KMS-11 (cell line): ENCODE data around the gene CCDC188.

ENCODE experiments used
- H2AFZ ChIP-seq: fragments of 200-600 bp; sonication (generic); 2 replicates; pipeline ENCODE4 v1.6.1; 2016; ENCODE audit warnings: antibody characterized with exemption, mixed run types, low read depth
- H3K27ac ChIP-seq: fragments of 200-600 bp; sonication (generic); 2 replicates; pipeline ENCODE4 v1.6.1; 2016; ENCODE audit warnings: mild to moderate bottlenecking, mixed run types
- H3K27me3 ChIP-seq: fragments of 200-600 bp; sonication (generic); 2 replicates; pipeline ENCODE4 v1.6.1; 2017; ENCODE audit warnings: mild to moderate bottlenecking, low read depth, mixed run types, moderate library complexity; ENCODE audit not compliant: insufficient read depth
- H3K36me3 ChIP-seq: fragments of 200-600 bp; sonication (generic); 2 replicates; pipeline ENCODE4 v1.6.1; 2017; ENCODE audit warnings: mild to moderate bottlenecking, mixed run types; ENCODE audit not compliant: insufficient read depth
- H3K4me1 ChIP-seq: fragments of 200-600 bp; sonication (generic); 2 replicates; pipeline ENCODE4 v1.6.1; 2016; ENCODE audit warnings: mild to moderate bottlenecking, low read depth, mixed run types; ENCODE audit not compliant: poor library complexity, severe bottlenecking
- H3K4me2 ChIP-seq: fragments of 200-600 bp; sonication (generic); 2 replicates; pipeline ENCODE4 v1.7.0; 2016; ENCODE audit warnings: mild to moderate bottlenecking, mixed run types
- H3K4me3 ChIP-seq: fragments of 200-600 bp; sonication (generic); IDR thresholded peaks from 2 replicates; pipeline ENCODE4 v1.6.1; 2017; ENCODE audit warnings: low read depth, low read length, mixed read lengths; ENCODE audit not compliant: insufficient read depth
- H3K79me2 ChIP-seq: fragments of 200-600 bp; sonication (generic); 2 replicates; pipeline ENCODE4 v1.6.1; 2016; ENCODE audit warnings: low read depth, mixed run types; ENCODE audit not compliant: insufficient read depth
- H3K9ac ChIP-seq: fragments of 200-600 bp; sonication (generic); 2 replicates; pipeline ENCODE4 v1.6.1; 2016; ENCODE audit warnings: mild to moderate bottlenecking, mixed run types
- H4K20me1 ChIP-seq: fragments of 200-600 bp; sonication (generic); 2 replicates; pipeline ENCODE4 v1.6.1; 2016; ENCODE audit warnings: mild to moderate bottlenecking, mixed run types; ENCODE audit not compliant: insufficient read depth
- TF ChIP-seq, protein P1 (sequence below): fragments of 200-600 bp; sonication (generic); conservative IDR thresholded peaks from 2 replicates; pipeline ENCODE4 v1.6.1; 2017; ENCODE audit warnings: low read depth, mild to moderate bottlenecking, antibody characterized with exemption, low read length, moderate library complexity, mixed read lengths

Gene CCDC188

DNA sequence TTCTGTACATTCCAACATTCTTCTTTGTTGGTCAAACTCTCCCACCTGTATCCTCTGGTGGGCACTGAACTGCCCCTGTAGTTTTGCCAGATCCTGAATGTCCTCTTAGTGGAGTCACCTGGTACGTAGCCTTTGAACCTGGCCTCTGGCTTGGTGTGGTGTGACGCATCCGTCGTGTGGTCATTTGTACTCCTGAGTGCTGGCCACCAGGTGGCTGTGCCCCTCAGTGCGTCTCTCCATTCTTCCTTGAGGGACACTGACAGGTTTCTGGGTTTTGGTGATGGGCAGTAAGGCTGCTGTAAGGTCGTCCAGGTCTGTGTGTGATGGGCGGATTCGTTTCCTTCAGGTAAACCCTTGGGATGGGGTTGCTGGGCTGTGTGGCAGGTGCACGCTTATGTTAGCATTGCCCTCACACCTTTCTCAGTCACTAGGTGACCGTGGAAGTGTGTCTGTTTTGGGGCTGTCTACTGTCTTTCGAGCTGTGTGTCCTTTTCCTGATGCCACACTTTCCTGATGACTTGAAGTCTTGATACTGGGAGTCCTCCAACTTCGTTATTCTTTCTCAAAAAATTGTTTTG lies 48.6 kb downstream of the CCDC188 start:
- H3K27me3 ChIP-seq: no peaks in the 10 kb centered on the region
- no peak overlapping the region for H3K9ac ChIP-seq
- no peaks in the 10 kb centered on the region for H3K4me1 ChIP-seq
- H3K4me3 ChIP-seq: no peak overlapping the region
- no peak overlapping the region for H3K4me2 ChIP-seq
- no peaks in the 10 kb centered on the region for H3K79me2 ChIP-seq
- no peaks in the 10 kb centered on the region for H4K20me1 ChIP-seq
- no peak overlapping the region for H2AFZ ChIP-seq
- TF ChIP-seq, protein P1, sequence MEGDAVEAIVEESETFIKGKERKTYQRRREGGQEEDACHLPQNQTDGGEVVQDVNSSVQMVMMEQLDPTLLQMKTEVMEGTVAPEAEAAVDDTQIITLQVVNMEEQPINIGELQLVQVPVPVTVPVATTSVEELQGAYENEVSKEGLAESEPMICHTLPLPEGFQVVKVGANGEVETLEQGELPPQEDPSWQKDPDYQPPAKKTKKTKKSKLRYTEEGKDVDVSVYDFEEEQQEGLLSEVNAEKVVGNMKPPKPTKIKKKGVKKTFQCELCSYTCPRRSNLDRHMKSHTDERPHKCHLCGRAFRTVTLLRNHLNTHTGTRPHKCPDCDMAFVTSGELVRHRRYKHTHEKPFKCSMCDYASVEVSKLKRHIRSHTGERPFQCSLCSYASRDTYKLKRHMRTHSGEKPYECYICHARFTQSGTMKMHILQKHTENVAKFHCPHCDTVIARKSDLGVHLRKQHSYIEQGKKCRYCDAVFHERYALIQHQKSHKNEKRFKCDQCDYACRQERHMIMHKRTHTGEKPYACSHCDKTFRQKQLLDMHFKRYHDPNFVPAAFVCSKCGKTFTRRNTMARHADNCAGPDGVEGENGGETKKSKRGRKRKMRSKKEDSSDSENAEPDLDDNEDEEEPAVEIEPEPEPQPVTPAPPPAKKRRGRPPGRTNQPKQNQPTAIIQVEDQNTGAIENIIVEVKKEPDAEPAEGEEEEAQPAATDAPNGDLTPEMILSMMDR: no peak
- H3K27ac ChIP-seq: no peak overlapping the region
- H3K36me3 ChIP-seq: peaks cover 6% of the 10 kb centered on the region; the same call in 1 of the 2 replicates

DNA sequence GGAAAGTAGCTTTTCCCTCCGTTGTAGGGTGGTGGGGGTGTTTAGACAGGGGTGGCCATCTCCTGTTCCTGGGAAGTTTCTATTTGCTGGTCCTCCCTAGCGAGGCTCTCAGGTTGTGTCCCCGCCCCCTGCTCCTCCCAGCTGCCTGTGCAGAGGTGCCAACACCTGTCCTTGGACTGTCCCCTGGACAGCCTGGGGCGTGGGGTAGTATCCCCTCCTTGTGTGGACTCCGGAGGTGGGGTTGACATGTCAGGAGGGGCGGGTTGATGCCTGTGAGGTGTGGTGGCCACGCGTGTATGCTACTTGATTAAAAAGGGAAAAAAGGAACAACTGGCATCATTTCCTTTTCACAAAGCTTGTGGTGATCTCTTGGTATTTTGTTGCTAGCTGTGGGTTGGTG lies 49.2 kb downstream of the CCDC188 start:
- TF ChIP-seq, protein P1: no peak
- Histone ChIP-seq H3K4me2 (no peak overlapping the region), H3K27ac (no peak overlapping the region), H2AFZ (no peak overlapping the region), H3K36me3 (peaks cover 6% of the 10 kb centered on the region; the same call in 1 of the 2 replicates), H3K79me2 (no peaks in the 10 kb centered on the region), H4K20me1 (no peaks in the 10 kb centered on the region), H3K9ac (no peak overlapping the region), H3K4me3 (no peak overlapping the region), H3K27me3 (no peaks in the 10 kb centered on the region), H3K4me1 (no peaks in the 10 kb centered on the region)

GRCh38 chr22:20099099-20099711 lies 51.6 kb downstream of the CCDC188 start:
- Histone ChIP-seq H3K79me2 (no peaks in the 10 kb centered on the region), H3K27ac (no peak overlapping the region), H3K9ac (no peak overlapping the region), H3K4me2 (no peak overlapping the region), H3K4me3 (no peak overlapping the region), H4K20me1 (no peaks in the 10 kb centered on the region), H3K4me1 (no peaks in the 10 kb centered on the region), H2AFZ (no peak overlapping the region), H3K36me3 (peaks cover 10% of the 10 kb centered on the region; the same call in 1 of the 2 replicates), H3K27me3 (no peaks in the 10 kb centered on the region)
- TF ChIP-seq, protein P1: no peak
